PC-9 (cell line): Measurements from ENCODE around the gene ZDHHC6.

Source experiments
- CTCF ChIP-seq: fragments of 200-600 bp; sonication (generic); conservative IDR thresholded peaks from 2 replicates; pipeline ENCODE4 v1.6.1; 2017; ENCODE audit warnings: mixed run types, antibody characterized with exemption, mild to moderate bottlenecking, moderate library complexity
- EZH2 ChIP-seq: fragments of 200-600 bp; sonication (generic); IDR thresholded peaks from 2 replicates; pipeline ENCODE4 v1.8.0; 2017; ENCODE audit warnings: antibody characterized with exemption, low read depth

GRCh38 chr10:112465299-112465883 is 18.7 kb upstream of the ZDHHC6 start:
- TF ChIP-seq CTCF (no peak), EZH2 (no peak)
